ENCODE results near the gene GMCL2.

GRCh38 chr5:178182158-178182876 is 4.9 kb downstream of the GMCL2 start:
- TF ChIP-seq CTCF (IDR thresholded peaks at IDR 0.05) = no peak
- no peak for TF ChIP-seq POLR2AphosphoS5 (IDR thresholded peaks at IDR 0.05)
- no peak for TF ChIP-seq EP300 (IDR thresholded peaks at IDR 0.05; ENCODE audit: low read depth)

Data from transverse colon (tissue), 4 donors.